Neural progenitor cell (in vitro differentiated cells): ENCODE results near the gene SYT1. TPM values are rescaled to one million over a fixed set of nuclear protein-coding genes. Genes with fewer than 3 reads are reported as not detected.

Experiments
- DNase-seq: peaks from one replicate; pipeline ENCODE4 v3.0.0-alpha.2; 2016; ENCODE audit warnings: low spot score
- H2AFZ ChIP-seq: fragments of 200-600 bp; sonication (generic); replicated peaks from 2 replicates; pipeline ENCODE4 v1.6.1; 2016; ENCODE audit warnings: antibody characterized with exemption
- H3F3A ChIP-seq: fragments of 200-600 bp; sonication (generic); 2 replicates; pipeline ENCODE4 v1.6.1; 2016; ENCODE audit warnings: antibody characterized with exemption, low read depth
- H3K27ac ChIP-seq: fragments of 200-600 bp; sonication (generic); 2 replicates; pipeline ENCODE4 v1.5.1; 2016; ENCODE audit warnings: mild to moderate bottlenecking
- H3K27me3 ChIP-seq: fragments of 200-600 bp; sonication (generic); 2 replicates; pipeline ENCODE4 v1.6.1; 2016; ENCODE audit warnings: mild to moderate bottlenecking, moderate library complexity
- H3K36me3 ChIP-seq: fragments of 200-600 bp; sonication (generic); 2 replicates; pipeline ENCODE4 v1.5.1; 2016
- H3K4me1 ChIP-seq: fragments of 200-600 bp; sonication (generic); 2 replicates; pipeline ENCODE4 v1.6.1; 2016; ENCODE audit warnings: mixed run types
- H3K4me2 ChIP-seq: fragments of 200-600 bp; sonication (generic); 2 replicates; pipeline ENCODE4 v1.6.1; 2016
- H3K4me3 ChIP-seq: fragments of 200-600 bp; sonication (generic); 2 replicates; pipeline ENCODE4 v1.5.1; 2016
- H3K79me2 ChIP-seq: fragments of 200-600 bp; sonication (generic); 2 replicates; pipeline ENCODE4 v1.6.1; 2016; ENCODE audit warnings: low read depth
- H3K9ac ChIP-seq: fragments of 200-600 bp; sonication (generic); 2 replicates; pipeline ENCODE4 v1.6.1; 2016
- H3K9me3 ChIP-seq: fragments of 200-600 bp; sonication (generic); 2 replicates; pipeline ENCODE4 v1.5.1; 2016; ENCODE audit warnings: low read depth
- H4K20me1 ChIP-seq: fragments of 200-600 bp; sonication (generic); 2 replicates; pipeline ENCODE4 v1.6.1; 2016; ENCODE audit warnings: low read depth
- H3K27ac Mint-ChIP-seq: 3 replicates; pipeline ENCODE4 v1.8.0; 2021; ENCODE audit warnings: mixed read lengths
- H3K27me3 Mint-ChIP-seq: 2 replicates; pipeline ENCODE4 v1.8.0; 2022; ENCODE audit warnings: low read depth, mild to moderate bottlenecking, inconsistent platforms, moderate library complexity, mixed read lengths; ENCODE audit not compliant: insufficient read depth
- H3K36me3 Mint-ChIP-seq: 3 replicates; pipeline ENCODE4 v1.8.0; 2021; ENCODE audit warnings: mixed read lengths
- H3K4me1 Mint-ChIP-seq: 3 replicates; pipeline ENCODE4 v1.8.0; 2021; ENCODE audit warnings: mixed read lengths
- H3K4me3 Mint-ChIP-seq: 3 replicates; pipeline ENCODE4 v1.8.0; 2021; ENCODE audit warnings: mild to moderate bottlenecking, moderate library complexity, mixed read lengths
- H3K9me3 Mint-ChIP-seq: 3 replicates; pipeline ENCODE4 v1.8.0; 2020; ENCODE audit warnings: mixed read lengths
- CTCF ChIP-seq: fragments of 200-600 bp; sonication (generic); IDR thresholded peaks from 2 replicates; pipeline ENCODE4 v1.5.1; 2017; ENCODE audit warnings: antibody characterized with exemption, mild to moderate bottlenecking
- EZH2 ChIP-seq: fragments of 200-600 bp; sonication (generic); IDR thresholded peaks from 2 replicates; pipeline ENCODE4 v1.6.1; 2017; ENCODE audit warnings: antibody characterized with exemption, mild to moderate bottlenecking, moderate library complexity
- EZH2phosphoT487 ChIP-seq: fragments of 200-600 bp; sonication (generic); IDR thresholded peaks from 2 replicates; pipeline ENCODE4 v1.6.1; 2017; ENCODE audit warnings: antibody characterized with exemption
- total RNA-seq: library from RNA; depleted of rRNA; stranded (reverse); fragments of >200 nt; gene quantifications from 2 replicates; pipeline ENCODE4 v1.2.3, GENCODE V29; 2015; ENCODE audit warnings: low replicate concordance

Gene SYT1
- total RNA-seq, 1 donor from 2014 or later: 36.9 TPM

DNA sequence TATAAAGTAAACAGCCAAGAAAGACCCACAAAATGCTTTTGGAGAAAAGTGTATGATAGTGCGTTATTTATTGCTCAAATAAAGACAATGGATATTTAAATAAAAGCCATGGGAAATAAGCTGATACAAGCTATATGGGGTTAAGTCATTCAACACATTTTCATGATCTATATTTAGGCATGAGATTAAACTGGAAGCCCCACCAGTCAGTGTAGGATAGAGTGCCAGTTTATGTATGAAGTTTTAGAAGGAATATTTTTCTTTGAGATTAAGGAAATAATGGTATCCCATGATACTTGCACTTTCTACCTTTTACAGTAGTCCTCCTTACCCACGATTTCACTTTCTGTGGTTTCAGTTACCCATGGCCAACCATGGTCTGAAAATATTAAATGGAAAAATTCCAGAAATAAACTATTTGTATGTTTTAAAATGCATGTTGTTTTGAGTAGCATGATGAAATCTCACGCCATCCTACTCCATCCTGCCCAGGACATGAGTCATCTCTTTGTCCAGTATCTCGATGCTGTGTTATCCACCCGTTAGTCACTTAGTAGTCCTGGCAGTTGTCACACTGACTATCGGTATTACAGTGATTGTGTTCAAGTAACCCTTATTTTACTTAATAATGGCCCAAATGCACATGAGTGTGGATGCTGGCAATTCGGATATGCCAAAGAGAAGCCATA is 22.3 kb downstream of the SYT1 start:
- no peak for DNase-seq
- no peaks in the 10 kb centered on the region for H3K9me3 ChIP-seq
- no peak overlapping the region for H3K4me2 ChIP-seq
- no peak overlapping the region for H3K9ac ChIP-seq
- H4K20me1 ChIP-seq: peaks cover 5% of the 10 kb centered on the region
- H3K4me1 ChIP-seq: peaks cover 9% of the 10 kb centered on the region
- H3K4me3 Mint-ChIP-seq: no peak overlapping the region
- no peak overlapping the region for H3K27ac ChIP-seq
- no peaks in the 10 kb centered on the region for H3F3A ChIP-seq
- H3K9me3 Mint-ChIP-seq: no peaks in the 10 kb centered on the region
- H3K36me3 ChIP-seq: no peaks in the 10 kb centered on the region
- TF ChIP-seq CTCF: no peak
- H3K27me3 Mint-ChIP-seq: no peaks in the 10 kb centered on the region
- H3K36me3 Mint-ChIP-seq: no peaks in the 10 kb centered on the region
- no peak overlapping the region for H3K27ac Mint-ChIP-seq
- no peak overlapping the region for H2AFZ ChIP-seq
- H3K4me1 Mint-ChIP-seq: peaks cover 2% of the 10 kb centered on the region
- H3K4me3 ChIP-seq: no peak overlapping the region
- H3K27me3 ChIP-seq: no peaks in the 10 kb centered on the region
- peaks cover 28% of the 10 kb centered on the region for H3K79me2 ChIP-seq

DNA sequence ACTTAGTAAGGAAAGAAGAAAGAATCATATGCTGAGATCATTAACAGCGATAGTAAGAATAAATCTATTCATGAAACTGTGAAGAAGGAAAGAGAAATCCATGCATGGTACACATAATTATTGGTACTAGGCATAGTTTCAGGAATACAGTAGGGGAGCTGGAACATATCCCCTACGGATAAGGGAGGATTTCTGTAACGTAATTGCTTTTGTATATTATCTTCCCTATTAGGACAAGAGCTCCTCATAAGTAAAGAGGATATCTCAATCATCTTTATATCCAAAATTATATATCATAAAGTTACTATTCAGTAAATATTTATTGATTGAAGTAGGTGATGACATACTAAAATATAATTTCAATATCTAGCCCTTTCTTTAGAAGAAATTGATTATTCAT is 22.9 kb downstream of the SYT1 start:
- TF ChIP-seq CTCF (no peak), EZH2phosphoT487 (no peak), EZH2 (no peak)
- Histone ChIP-seq H3K4me3 (no peak overlapping the region), H3K4me2 (no peak overlapping the region), H3K9ac (no peak overlapping the region), H3K27me3 (no peaks in the 10 kb centered on the region), H3K79me2 (peaks cover 29% of the 10 kb centered on the region), H3K9me3 (no peaks in the 10 kb centered on the region), H3K4me1 (peaks cover 9% of the 10 kb centered on the region), H3F3A (no peaks in the 10 kb centered on the region), H3K36me3 (no peaks in the 10 kb centered on the region), H2AFZ (no peak overlapping the region), H3K27ac (no peak overlapping the region), H4K20me1 (peaks cover 5% of the 10 kb centered on the region)
- Mint-ChIP-seq H3K9me3 (no peaks in the 10 kb centered on the region), H3K36me3 (no peaks in the 10 kb centered on the region), H3K4me3 (no peak overlapping the region), H3K27ac (no peak overlapping the region), H3K4me1 (peaks cover 2% of the 10 kb centered on the region), H3K27me3 (no peaks in the 10 kb centered on the region)
- no peak for DNase-seq

- no peaks in the 10 kb centered on the region for H3K36me3 ChIP-seq
- H3K4me1 Mint-ChIP-seq: peaks cover 2% of the 10 kb centered on the region
- no peak overlapping the region for H3K4me3 Mint-ChIP-seq
- H3K9me3 ChIP-seq: no peaks in the 10 kb centered on the region
- no peak overlapping the region for H3K27ac Mint-ChIP-seq
- H2AFZ ChIP-seq: no peak overlapping the region
- H3K4me3 ChIP-seq: no peak overlapping the region
- H3K4me1 ChIP-seq: peaks cover 9% of the 10 kb centered on the region
- peaks cover 24% of the 10 kb centered on the region for H3K79me2 ChIP-seq
- H3K4me2 ChIP-seq: no peak overlapping the region
- no peak overlapping the region for H3K27ac ChIP-seq
- H3K36me3 Mint-ChIP-seq: no peaks in the 10 kb centered on the region
- no peaks in the 10 kb centered on the region for H3K27me3 ChIP-seq
- H3K9ac ChIP-seq: no peak overlapping the region
- TF ChIP-seq EZH2phosphoT487 (no peak), EZH2 (no peak), CTCF (no peak)
- no peaks in the 10 kb centered on the region for H3K9me3 Mint-ChIP-seq
- peaks cover 5% of the 10 kb centered on the region for H4K20me1 ChIP-seq
- no peaks in the 10 kb centered on the region for H3F3A ChIP-seq
- DNase-seq: no peak
- no peaks in the 10 kb centered on the region for H3K27me3 Mint-ChIP-seq
These were observed 24.0 kb downstream of the SYT1 start for GRCh38 chr12:78888568-78888967.
